Measurements from ENCODE around the gene CPNE6.

CPNE6 gene

DNA sequence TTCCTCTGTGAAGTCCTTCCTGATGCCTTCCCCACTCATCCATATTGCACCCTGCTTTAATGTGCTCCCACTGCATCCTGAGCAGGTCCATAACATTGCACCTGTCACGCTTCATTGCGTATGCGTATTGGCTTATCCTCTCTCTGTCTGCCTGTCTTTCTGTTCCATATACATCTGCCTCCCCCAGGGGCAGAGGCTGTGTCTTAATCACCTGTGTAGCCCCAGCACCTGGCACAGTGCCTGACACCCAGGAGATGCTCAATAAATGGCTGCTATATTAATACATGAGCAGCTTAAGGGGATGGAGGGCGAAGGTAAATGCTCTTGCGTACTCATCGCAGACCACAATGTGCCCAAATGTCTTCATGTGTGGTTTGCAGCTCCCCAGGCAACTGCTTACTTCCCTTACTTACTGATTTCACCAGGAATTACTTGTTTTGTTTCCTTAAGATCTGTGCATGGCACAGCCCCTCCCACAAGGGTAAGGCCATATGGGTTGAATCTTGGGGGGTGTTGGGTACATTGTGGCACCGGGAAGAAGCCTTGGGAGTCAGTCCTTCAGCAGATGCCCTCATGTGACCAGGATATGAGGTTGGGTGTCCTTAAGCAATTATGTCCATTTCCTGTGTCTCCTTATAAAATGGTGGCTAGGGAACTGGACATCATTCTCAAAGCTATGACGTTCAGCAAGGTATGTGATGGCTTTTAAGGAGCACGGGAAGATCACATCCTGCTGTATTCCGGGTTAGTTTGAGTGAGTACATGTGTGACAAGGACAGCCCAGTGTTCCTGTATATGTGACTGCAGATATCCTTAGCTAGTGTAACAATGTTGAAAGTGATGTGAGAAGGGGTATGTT is 848 bp upstream of the CPNE6 start:
- no peak for DNase-seq

DNA sequence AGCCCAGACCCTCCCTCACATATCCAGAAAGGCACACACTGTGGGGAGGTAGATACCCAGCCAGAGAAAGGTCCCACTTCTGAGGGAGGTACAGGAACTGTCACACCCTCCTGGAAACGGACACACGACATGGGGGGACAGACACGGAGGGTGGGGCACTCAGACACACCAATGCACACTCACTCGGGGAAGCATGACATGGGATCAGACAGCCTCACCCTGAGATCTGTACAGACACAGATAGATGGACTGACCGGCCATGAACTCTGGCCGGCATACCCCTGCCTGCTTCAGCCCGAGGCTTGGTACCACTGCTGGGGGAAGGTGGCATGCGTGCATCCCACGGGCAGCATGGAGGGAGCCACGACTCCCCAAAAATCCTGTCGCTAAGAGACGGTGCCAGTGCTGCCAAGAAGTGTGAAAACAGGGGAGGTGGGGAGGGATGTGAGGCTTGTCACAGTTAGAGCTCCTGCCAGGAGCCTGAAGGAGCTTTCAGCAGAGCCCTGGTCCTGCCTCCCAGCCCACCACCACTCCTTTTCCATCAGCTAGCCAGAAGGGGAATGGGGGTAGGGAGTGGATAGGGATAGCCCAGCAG is 571 bp downstream of the CPNE6 start:
- no peak for DNase-seq

DNA sequence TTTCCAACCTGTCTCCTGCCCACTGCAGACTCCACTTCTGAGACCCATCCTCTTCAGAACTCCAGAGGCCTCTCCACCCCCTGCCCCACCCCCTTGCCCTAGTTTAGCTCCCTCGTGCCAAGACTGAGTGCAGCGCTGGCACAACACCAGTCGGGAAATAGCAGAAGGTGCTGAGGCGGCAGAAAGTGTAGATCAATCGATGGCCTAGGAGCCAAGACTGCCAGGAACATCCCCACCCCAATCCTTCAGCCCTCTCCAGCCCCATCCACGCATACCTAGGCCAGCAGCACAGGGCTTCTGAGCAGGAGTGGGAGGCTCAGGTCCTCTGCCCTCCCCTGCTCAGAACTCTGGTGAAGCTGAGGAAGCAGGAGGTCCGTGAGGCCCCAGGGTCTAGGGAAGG is 1.1 kb downstream of the CPNE6 start:
- no peak for DNase-seq

DNA sequence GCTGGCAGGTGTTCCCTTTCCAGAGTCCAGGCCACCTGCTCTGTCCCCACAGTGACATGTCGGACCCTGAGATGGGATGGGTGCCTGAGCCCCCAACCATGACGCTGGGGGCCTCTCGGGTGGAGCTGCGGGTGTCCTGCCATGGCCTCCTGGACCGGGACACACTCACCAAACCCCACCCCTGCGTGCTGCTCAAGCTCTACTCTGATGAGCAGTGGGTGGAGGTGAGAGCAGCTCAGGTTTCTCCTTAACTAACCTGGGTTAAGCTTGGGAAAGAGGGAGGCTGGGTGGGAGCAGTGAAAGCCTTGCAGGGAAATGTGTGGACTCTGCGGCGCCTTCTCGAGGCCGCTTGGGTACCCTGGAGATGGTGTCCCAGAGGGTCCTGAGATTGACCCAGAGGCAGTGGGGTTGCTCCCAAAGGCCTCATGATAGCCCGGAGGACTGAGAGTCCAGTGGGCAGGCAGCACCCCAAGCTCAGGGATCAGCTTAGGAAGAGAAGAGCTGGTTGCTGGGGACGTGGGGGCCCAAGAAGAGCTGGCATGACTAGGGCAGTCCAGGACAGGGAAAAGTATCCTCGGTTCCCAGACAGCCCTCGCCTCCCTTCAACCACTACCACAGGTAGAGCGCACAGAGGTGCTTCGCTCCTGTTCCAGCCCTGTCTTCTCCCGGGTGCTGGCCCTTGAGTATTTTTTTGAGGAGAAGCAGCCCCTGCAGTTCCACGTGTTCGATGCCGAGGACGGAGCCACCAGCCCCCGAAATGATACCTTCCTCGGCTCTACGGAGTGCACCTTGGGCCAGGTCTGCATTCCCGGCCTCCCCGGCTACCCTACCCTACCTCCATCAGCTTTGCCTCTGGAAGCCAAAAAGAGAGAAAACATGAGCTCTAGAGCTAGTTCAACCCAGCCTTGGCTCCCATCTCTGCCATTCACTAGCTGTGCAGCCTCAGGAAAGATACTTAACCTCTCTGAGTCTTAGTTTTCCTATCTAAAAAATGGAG is 1.8 kb downstream of the CPNE6 start:
- DNase-seq = no peak

DNA sequence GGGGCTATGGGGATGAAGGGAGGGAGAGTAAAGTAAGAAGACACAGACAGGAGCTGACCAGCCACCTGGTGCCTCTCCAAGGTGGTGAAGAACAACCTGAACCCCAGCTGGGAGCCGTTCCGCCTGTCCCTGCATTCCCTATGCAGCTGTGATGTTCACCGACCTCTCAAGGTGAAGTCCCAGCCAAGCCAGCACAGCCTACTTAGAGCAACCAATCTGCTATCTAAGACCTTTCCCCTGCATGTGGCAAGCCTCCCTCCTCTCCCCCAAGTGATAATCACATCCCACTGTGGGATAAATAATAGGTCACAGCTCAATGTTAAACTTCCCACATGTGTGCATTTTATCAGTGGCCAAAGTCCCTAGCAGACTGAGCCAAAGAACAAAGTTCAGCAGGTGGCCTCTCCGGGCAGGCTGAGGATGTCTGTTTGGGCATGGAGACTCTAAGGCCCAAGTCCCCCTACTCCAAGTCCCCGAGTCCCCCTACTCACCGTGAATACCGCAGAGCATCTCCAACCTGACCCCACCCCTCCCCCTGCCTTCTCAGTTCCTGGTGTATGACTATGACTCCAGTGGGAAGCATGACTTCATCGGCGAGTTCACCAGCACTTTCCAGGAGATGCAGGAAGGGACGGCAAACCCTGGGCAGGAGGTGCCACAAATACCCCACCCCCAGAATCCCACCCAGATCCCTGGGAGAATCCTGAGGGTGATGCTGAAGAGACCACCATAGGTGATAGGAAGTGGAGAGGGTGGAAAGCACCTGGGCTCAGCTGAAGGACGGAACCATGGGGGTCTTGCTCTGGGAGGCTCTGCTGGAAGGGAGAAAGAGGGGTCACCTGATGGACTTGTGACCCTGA is 3.5 kb downstream of the CPNE6 start:
- DNase-seq = no peak

DNA sequence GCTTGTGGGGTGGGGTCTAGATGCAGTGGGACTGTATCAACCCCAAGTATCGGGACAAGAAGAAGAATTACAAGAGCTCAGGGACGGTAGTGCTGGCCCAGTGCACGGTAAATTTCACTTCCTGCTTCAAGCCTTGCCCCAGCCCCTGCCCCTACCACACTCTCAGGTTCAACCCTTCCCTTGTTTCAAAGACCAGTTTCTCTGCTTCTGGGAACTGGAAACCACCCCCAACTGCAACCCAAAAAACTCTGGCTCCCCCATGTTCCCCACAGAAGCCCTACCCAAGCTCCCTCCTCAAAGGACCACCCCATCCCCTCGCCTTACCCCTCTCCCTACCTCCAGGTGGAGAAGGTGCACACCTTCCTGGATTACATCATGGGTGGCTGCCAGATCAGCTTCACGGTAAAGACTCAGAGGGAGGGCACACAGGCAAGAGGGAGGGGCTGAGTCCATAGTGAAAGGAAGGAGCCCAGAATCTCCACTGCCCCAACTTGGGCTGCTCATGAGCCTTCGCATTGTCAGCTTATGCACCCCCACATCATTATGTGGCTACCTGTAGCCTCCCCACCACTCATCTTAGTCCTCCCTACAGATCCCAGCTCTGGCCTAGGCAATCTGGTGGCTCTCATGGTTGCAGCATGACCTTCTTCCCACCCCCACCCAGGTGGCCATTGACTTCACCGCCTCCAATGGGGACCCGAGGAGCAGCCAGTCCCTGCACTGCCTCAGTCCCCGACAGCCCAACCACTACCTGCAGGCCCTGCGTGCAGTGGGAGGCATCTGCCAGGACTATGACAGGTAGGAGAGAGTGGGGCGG is 4.3 kb downstream of the CPNE6 start:
- no peak for DNase-seq

DNA sequence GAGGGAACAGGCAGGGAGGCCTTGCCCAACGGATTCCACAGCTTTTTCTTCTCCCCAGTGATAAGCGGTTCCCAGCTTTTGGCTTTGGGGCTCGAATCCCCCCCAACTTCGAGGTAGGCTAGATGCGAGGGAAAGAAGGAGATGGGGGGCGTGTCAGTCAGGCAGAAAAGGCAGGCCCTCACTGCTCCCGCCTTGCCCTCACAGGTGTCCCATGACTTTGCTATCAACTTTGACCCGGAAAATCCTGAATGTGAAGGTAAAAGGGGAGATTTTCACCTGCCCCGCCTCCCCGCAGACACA is 4.9 kb downstream of the CPNE6 start:
- no peak for DNase-seq

DNA sequence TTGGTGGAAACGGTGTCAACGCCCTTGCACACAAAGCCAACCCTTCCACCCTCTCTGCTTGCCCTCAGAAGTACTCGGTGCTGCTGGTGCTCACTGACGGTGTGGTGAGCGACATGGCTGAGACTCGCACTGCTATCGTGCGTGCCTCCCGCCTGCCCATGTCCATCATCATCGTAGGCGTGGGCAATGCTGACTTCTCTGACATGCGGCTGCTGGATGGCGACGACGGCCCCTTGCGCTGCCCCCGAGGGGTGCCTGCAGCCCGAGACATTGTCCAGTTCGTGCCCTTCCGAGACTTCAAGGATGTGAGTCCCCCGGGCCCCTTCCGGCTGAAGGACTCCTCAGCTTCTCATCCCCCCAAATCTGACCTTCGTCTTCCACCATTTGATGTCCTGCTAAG is 5.7 kb downstream of the CPNE6 start:
- no peak for DNase-seq

DNA sequence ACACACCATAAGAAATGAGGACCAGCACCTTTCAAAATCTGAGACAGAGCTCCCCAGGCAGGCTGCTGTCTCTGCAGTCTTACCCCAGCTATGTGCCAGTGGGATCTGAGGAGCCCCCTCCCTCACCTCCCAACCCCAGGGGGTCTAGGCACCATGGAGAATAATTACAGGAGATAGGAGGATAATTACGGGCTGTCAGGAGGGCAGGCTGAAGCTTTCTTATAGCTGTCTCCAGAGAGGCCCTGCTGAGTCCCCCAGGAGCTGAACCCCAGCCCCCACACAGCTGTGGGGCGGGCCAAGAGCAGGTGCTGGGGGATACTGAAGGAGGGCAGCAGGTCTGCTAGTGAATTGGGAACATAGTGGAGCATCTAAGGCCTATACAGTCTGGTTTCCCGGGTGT is 6.8 kb downstream of the CPNE6 start:
- DNase-seq = no peak

DNA sequence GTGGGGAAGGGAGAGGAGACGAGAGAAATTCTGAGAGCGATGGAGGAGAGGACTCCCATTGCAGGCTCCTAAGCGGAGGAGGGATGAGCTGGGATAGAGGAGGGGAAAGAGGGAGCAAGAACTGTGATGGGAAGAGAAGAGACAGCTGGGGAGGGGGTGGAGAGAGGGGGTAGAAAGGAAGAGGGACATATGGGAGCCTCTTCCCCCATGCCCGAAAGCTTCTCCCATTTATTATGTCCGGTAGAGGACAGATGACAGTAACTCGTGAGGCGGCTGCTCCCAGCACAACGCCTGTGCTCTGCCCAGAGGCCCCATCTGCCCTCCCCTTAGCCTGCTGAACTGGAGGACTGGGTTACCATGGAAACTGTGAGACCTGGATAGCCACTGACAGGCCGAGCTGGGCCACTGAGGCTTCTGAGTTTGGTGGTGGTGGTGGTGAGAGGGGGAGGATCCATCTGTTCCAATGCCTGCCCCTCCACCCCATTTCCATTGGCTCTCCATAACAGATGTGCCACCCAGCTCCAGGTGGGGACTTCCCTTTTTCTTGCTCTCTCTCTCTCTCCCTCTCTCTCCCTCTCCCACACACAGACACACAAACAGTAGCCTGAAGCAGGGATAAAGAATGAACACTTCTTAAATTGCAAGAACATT is 8.3 kb downstream of the CPNE6 start:
- peak; percentile 44 for DNase-seq

DNA sequence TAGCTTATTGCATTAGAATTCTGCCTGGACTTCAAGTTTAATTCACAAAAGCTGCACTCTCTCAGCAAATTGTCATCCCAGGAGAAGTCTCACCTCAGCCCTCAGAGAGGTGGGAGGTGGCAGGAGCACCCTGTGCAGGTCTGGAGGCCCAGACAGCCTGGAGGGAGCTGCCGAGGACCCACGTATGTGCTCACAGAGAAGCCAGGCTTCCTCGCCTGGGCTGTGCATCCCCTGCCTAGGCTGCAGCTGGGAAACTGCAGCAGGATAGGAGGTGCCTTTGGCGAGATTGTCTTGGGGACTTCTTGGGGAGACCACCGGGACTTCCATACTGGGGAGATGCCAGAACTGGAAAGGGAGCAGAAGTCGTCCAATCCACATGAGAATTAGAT is 8.8 kb downstream of the CPNE6 start:
- DNase-seq = no peak

DNA sequence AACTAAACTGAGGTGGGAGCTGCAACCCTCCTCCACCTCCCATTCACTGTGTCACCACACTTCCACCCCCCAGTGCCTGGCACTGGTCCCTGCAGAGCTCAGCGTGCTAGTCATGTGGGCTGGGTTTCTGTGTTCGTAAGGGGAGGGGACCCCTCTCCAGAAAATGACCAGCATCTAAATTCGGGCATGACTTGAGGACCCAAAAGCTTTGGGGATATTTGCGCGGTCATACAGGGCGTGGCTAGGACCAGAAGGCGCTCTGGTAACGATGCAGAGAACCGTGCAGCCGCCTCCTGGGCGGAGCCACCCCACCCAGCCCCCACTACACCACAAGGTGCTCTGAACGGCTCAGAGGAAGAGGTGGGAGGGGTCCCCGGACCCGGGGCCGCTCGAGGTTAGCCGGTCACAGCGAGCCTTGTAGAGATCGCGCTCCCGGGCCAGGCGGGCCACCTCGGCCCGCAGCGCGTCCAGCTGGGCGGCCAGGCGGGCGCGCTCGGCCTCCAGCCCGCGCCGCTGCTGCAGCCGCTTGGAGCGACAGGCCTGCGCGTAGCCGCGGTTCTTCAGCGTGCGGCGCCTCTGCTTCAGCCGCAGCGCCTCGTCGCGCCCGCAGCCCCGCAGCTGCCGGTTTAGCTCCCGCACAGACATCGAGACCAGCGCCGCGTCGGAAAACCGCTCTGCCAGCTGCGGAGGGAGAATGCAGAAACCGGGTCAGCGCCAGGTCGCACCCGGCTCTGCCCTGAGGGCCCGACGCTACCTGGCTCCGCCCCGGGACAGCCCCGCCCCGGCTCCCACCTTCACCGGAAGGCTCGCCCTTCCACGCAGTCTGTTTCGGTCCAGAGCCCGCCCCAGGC is 9.8 kb downstream of the CPNE6 start:
- DNase-seq = peak; percentile 47

DNA sequence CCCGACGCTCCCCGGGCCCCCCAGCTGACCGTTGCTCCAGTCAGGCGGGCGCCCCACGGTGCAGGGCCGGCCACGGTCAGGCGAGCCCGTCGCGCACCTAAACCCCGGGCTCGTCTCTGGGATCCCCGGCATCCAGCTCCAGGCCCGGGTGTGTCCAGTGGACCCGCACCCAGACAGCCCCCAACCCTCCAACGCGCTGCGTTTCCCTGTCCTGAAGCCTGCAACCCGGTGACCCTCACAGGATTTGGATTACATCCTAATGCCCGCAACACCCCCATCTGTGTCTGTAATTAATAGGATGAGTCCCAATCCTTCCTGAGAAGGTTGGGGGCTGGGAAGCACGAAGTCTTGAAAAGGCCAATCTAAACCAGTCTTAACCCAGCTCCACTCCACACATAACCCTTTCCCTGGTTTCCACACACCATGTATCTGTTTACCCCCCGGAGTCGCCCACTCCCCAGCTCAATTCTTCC is 10.4 kb downstream of the CPNE6 start:
- no peak for DNase-seq

DNA sequence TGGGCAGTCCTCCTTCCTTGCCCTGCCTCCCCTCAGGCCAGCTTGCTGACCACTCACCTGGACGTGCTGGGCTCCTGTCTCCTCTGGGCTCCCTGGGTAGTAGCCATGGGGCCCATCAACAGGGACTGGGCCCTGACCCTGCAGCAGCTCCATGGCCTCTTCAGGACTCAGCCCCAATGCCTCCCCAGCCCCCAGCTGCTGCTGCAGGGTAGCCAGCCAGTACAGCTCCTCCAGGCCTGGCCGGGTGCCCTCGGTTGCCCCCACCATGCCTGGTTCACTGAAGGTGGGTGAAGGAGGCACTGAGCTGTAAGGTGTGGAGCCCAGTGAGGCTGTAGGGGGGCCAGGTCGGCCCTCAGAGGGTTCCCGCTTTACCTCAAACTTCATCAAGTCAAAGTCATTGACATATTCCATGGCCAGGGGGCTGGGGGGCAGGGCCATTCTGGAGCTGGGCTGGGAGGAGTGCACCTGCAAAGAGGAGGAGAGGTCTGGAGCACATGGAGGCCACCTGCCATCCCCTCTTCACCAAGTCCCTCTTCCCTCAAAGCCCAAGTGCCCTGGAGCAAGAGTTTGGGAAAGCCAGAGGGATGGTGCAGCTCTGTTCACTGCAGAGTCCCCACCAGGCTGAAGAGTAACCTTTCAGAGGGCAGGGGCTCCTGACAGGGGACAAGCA is 11.2 kb downstream of the CPNE6 start:
- no peak for DNase-seq

DNA sequence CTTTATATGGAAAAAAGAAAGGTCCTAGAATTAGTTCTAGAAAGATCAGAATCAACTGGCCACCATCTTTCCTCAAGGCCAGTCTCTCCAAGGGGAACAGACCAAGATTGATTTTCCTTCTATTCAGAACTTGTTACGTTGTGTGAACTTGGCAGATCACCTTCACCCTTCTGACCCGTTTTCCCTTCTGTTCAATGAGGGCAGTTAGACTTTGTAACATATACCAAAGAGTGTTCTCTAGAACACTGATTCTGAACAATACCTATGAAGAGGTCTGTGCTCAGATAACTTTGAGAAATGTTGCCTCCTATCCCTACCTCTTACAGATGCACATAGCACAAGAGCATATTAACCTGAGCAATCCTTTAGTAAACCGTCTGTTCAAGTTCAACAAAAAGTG is 12.1 kb downstream of the CPNE6 start:
- no peak for DNase-seq

DNA sequence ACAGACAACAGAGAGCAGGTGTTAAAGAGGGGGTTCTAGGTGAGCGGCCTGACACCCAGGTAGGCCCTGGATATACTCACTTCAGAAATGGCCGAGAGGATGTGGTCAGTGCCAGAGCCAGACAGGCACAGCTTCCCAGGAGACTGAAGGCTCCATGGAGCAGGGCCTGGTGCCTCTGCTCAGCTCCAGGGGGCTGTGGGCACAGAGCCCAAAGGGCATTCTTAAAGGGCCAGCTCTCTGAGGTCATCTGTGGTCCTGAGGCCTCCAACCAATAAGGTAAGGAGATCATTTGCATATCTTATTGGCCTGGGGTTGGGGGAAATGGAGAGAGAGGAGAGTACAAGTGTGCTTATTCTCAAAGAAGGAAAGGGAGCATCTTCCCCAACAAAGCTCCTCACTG is 13.1 kb downstream of the CPNE6 start:
- DNase-seq = no peak

DNA sequence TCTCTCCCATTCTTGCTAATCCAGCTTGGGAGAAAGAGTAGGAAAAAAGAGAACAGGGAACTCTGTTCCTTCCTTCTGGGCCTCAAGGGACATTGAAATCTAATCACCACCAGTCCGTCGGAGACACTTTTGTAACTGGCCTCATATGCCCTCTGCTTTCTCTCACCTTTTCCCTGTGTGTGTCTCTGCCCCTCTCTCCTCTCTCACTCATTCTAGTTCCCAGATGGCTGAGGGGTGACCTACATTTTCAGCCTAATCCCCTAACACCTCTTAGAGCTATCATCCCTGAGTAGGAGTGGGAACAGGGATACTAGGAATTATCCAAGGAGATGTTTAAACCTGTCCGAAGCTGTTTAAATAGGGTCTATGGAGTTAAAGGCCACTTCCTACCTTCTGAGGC is 13.9 kb downstream of the CPNE6 start:
- no peak for DNase-seq

DNA sequence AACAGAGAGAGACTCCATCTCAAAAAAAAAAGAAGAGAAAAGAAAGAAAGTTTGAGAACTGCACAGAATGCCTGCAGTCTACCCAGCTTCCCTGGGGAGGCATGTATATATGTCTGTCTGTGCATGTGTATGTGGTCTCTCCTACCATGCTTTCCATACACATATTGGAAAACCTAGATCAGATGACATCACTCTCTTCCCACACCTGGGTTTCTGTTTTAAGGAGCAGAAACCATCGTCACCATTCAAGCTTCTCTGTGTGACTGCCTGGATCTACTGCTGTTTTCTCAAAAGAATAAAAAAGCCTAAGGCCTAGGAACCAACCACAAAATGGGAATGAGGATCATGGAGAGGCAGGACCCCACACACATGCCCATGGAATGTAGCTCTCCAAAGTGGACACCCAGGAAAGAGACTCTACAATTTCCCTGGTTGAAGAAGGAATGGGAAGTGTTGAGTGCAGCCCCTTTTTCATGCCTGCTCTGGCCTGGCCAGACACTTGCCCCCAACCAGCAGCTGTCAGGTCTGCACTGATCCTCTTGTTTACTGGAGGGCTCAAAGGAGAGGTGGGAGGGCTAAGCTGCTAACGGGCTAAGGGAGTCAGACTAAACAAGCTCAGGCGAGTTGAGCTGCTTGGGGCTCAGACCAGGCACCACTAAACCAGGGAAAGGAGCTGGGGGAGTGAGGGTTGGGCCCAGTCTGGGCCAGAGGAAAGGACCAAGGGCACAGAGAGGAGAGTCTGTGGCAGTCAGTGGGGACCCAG is 15.0 kb downstream of the CPNE6 start:
- DNase-seq = no peak

DNA sequence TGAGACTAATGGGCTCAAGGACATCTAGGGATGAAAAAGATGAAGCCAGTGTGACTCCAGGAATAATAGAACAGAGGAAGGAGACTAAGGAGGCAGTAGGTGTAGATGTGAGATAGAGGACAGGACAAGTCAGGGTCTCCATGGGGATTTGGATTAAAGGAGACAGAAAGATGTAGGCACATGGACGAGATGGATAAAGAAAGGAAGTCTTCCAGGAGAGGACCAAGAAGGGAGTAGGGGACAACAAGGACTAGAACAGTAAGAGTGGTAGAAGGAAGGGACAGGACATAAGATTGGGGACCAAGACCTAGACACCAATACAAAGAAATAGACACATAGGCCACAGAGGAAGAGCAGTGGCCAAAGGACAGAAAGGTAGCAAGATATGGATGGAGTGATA is 15.6 kb downstream of the CPNE6 start:
- no peak for DNase-seq
